Osteoblast (primary cell): Measurements from ENCODE around the gene RNASEH2A. TPM values are rescaled to one million over a fixed set of nuclear protein-coding genes. Genes with fewer than 3 reads are reported as not detected.

Experiments
- DNase-seq: peaks from one replicate; pipeline ENCODE4 v3.0.0; 2011; ENCODE audit warnings: low spot score, mixed read lengths; ENCODE audit not compliant: insufficient read length; ENCODE audit errors: missing footprints
- H2AFZ ChIP-seq: 2 replicates; pipeline ENCODE4 v1.6.0; 2011; ENCODE audit warnings: mild to moderate bottlenecking, low read length
- H3K27ac ChIP-seq: 2 replicates; pipeline ENCODE4 v1.5.1; 2011; ENCODE audit warnings: mild to moderate bottlenecking, low read depth, low read length, moderate library complexity
- H3K27me3 ChIP-seq: 2 replicates; pipeline ENCODE4 v1.6.0; 2012; ENCODE audit warnings: mild to moderate bottlenecking, control low read depth, inconsistent platforms, low read length, moderate library complexity; ENCODE audit not compliant: insufficient read depth
- H3K36me3 ChIP-seq: 2 replicates; pipeline ENCODE4 v1.5.1; 2011; ENCODE audit warnings: mild to moderate bottlenecking, low read length, control low read depth, moderate library complexity; ENCODE audit not compliant: insufficient read depth
- H3K4me1 ChIP-seq: 2 replicates; pipeline ENCODE4 v1.5.1; 2011; ENCODE audit warnings: mild to moderate bottlenecking, low read length, control low read depth, moderate library complexity; ENCODE audit not compliant: insufficient read depth
- H3K4me2 ChIP-seq: 2 replicates; pipeline ENCODE4 v1.6.0; 2011; ENCODE audit warnings: mild to moderate bottlenecking, low read length; ENCODE audit not compliant: insufficient read depth
- H3K4me3 ChIP-seq: fragments of 200-600 bp; sonication (generic); 3 replicates; pipeline ENCODE4 v1.5.1; 2012; ENCODE audit warnings: mild to moderate bottlenecking, low read length, inconsistent platforms; ENCODE audit not compliant: insufficient read depth
- H3K79me2 ChIP-seq: 2 replicates; pipeline ENCODE4 v1.6.0; 2012; ENCODE audit warnings: mild to moderate bottlenecking, low read length, control low read depth, inconsistent platforms; ENCODE audit not compliant: insufficient read depth
- H3K9me3 ChIP-seq: 2 replicates; pipeline ENCODE4 v1.5.1; 2011; ENCODE audit warnings: low read depth, low read length, control low read depth
- H4K20me1 ChIP-seq: 2 replicates; pipeline ENCODE4 v1.6.0; 2012; ENCODE audit warnings: mild to moderate bottlenecking, low read length, control low read depth; ENCODE audit not compliant: insufficient read depth
- total RNA-seq: library from RNA; depleted of rRNA; stranded (reverse); fragments of >200 nt; gene quantifications from 2 replicates; pipeline ENCODE4 v1.2.3, GENCODE V29; 2012
- TF ChIP-seq, protein P1 (sequence below): IDR thresholded peaks from 2 replicates; pipeline ENCODE4 v1.5.1; 2011; ENCODE audit warnings: mild to moderate bottlenecking, low read depth, low read length, moderate library complexity; ENCODE audit errors: extremely low read depth

The RNASEH2A gene
- total RNA-seq, 1 donor = 7.6 TPM

DNA sequence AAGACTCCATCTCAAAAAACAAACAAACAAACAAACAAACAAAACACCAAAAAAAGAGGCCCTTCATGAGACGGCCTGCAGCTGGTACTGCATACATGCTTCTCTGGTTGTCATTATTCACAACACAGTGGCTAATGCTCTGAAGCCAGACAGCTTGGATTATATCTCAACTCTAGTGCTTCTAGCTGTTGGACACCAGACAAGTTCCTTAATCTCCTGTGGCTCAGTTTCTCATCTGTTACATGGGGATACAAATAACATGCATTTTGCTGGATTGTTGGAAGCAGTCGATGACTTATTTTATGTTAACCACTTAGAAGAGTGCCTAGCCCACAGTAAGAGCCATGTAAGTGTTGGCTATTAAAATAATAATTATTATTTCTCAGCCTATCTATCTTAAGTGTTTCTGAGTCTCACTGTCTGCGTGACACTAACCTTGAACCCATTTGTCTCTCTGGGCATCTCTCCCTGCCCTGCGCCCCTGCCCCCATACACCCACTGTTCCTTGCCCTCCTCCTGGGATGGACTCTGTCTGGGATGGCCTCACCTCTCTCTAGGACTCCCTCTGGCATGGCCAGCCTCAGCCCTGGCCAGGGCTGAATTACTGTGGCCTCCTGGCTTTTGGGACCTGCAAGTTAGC is 18.2 kb upstream of the RNASEH2A start:
- Histone ChIP-seq H3K36me3 (no peaks in the 10 kb centered on the region), H3K4me2 (peak overlapping the region; percentile 88), H3K27me3 (no peaks in the 10 kb centered on the region), H3K27ac (peak overlapping the region; percentile 92), H2AFZ (peak overlapping the region; percentile 28), H4K20me1 (peaks cover 12% of the 10 kb centered on the region), H3K4me1 (peaks cover 31% of the 10 kb centered on the region), H3K4me3 (peak overlapping the region; percentile 98), H3K9me3 (no peaks in the 10 kb centered on the region), H3K79me2 (peaks cover 19% of the 10 kb centered on the region)
- no peak for DNase-seq
- TF ChIP-seq, protein P1, sequence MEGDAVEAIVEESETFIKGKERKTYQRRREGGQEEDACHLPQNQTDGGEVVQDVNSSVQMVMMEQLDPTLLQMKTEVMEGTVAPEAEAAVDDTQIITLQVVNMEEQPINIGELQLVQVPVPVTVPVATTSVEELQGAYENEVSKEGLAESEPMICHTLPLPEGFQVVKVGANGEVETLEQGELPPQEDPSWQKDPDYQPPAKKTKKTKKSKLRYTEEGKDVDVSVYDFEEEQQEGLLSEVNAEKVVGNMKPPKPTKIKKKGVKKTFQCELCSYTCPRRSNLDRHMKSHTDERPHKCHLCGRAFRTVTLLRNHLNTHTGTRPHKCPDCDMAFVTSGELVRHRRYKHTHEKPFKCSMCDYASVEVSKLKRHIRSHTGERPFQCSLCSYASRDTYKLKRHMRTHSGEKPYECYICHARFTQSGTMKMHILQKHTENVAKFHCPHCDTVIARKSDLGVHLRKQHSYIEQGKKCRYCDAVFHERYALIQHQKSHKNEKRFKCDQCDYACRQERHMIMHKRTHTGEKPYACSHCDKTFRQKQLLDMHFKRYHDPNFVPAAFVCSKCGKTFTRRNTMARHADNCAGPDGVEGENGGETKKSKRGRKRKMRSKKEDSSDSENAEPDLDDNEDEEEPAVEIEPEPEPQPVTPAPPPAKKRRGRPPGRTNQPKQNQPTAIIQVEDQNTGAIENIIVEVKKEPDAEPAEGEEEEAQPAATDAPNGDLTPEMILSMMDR = no peak

DNA sequence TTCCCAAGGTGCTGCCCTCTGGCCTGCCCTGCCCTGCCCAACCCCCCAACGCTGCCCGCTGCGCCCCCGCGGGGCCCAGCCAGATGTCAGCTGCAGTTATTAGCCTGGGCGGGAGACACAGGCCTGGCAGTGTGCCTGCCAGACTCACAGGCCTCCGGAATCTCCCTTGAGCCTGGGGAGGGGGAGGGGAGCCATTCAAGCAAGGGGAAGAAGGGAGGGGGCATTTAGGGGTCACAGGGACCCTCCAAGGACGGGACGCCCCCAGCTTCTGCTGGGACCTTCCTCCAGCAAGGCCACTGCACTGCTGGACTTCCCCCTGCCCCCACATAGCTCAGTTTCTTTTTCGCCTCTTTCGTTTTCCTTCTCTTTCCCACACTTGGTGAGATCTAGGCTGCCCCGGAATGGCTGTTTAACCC is 17.7 kb upstream of the RNASEH2A start:
- peak overlapping the region; percentile 28 for H2AFZ ChIP-seq
- H3K4me1 ChIP-seq = peaks cover 26% of the 10 kb centered on the region

DNA sequence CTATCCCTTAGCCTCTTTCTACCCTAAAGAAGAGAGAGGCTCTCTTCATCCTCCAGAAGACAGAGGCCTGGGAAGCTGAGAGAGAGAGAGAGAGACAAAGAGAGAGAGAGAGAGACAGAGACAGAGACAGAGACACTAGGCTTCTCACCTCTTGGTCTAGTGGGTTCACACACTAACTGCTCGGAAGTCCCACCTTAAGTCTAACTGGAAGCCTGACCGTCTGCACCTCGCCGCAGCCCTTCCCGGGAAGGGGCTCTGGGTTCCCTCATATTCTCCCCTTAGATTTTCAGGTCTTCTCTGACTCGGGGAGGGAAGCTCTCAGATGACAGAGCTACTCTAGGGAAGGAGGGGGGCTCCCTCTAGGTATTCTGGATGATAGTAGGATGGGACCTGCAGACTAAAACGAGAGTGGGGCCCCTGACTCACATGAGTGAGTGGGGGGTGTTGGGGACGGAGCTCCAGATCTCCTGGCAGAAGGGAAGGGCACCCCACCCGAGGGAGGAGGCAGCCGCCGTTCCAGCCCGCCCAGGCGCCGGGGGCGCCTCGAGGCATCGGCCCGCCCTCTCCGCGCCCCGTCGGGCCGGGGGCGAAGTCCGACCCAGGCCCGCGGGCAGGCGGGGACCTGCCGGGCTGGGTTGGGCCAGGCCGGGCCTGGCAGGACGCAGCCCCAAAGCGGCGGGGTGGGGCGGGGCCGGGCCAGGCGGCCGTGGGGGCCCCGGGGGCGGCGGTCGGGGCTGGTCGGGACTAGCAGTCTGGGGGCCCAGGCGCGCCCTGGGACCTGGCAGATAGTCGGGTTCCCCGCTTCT is 17.1 kb upstream of the RNASEH2A start:
- Histone ChIP-seq H3K27me3 (no peaks in the 10 kb centered on the region), H3K4me2 (peak overlapping the region; percentile 88), H3K79me2 (peaks cover 21% of the 10 kb centered on the region), H2AFZ (peak overlapping the region; percentile 18), H4K20me1 (peaks cover 12% of the 10 kb centered on the region), H3K9me3 (no peaks in the 10 kb centered on the region), H3K4me3 (peak overlapping the region; percentile 98), H3K27ac (peak overlapping the region; percentile 92), H3K36me3 (no peaks in the 10 kb centered on the region), H3K4me1 (peaks cover 28% of the 10 kb centered on the region)
- TF ChIP-seq, protein P1 = no peak
- peak; percentile 89 for DNase-seq

More for the DNA sequence above, 17.7 kb upstream of the RNASEH2A start:
- Histone ChIP-seq H4K20me1 (peaks cover 12% of the 10 kb centered on the region), H3K79me2 (peaks cover 21% of the 10 kb centered on the region), H3K27ac (peak overlapping the region; percentile 92), H3K27me3 (no peaks in the 10 kb centered on the region), H3K4me3 (peak overlapping the region; percentile 98), H3K4me2 (peak overlapping the region; percentile 88), H3K9me3 (no peaks in the 10 kb centered on the region), H3K36me3 (no peaks in the 10 kb centered on the region)
- peak; percentile 95 for DNase-seq
- TF ChIP-seq, protein P1 = no peak
